Limb (tissue), 2 donors: ENCODE measurements around the gene CFAP157.
A peak's percentile ranks its signal among the peaks of the same experiment; 100 is the strongest.

Source experiments
- DNase-seq, 2 donors: peaks; one replicate each; pipeline ENCODE4 v3.0.0-alpha.2; 2016; ENCODE audit errors: extremely low spot score in 2 of 2

The CFAP157 gene

GRCh38 chr9:127715470-127716337 lies 8.9 kb downstream of the CFAP157 start, which contains the start of the genes PTRH1 and TTC16:
Gene PTRH1, minus strand, starts transcription at chr9:127715663. Its CDS starts 24 bp downstream, at chr9:127715639.
Gene TTC16, plus strand, starts transcription at chr9:127716079. Its CDS starts 67 bp downstream, at chr9:127716146.
- peak; percentile 96 to 98 for DNase-seq

GRCh38 chr9:127716412-127716811 lies 9.6 kb downstream of the CFAP157 start:
- no peak for DNase-seq

GRCh38 chr9:127717766-127718165 lies 11.0 kb downstream of the CFAP157 start:
- DNase-seq, result no peak

GRCh38 chr9:127720031-127720864 lies 13.5 kb downstream of the CFAP157 start:
- DNase-seq, result no peak

GRCh38 chr9:127720865-127721227 lies 14.1 kb downstream of the CFAP157 start:
- DNase-seq, result no peak

GRCh38 chr9:127721391-127721821 lies 14.6 kb downstream of the CFAP157 start:
- DNase-seq, result no peak

- DNase-seq, result no peak
These were observed 15.4 kb downstream of the CFAP157 start for GRCh38 chr9:127722055-127722745.

GRCh38 chr9:127723013-127723412 lies 16.2 kb downstream of the CFAP157 start:
- no peak for DNase-seq

- DNase-seq, result no peak
These were observed 16.7 kb downstream of the CFAP157 start for GRCh38 chr9:127723444-127723843.

- no peak for DNase-seq
These were observed 17.2 kb downstream of the CFAP157 start for GRCh38 chr9:127724012-127724411.

- no peak for DNase-seq
These were observed 20.1 kb downstream of the CFAP157 start for GRCh38 chr9:127726871-127727270.

- no peak for DNase-seq
These were observed 22.0 kb downstream of the CFAP157 start for GRCh38 chr9:127728808-127729207.

- no peak for DNase-seq
These were observed 22.9 kb downstream of the CFAP157 start for GRCh38 chr9:127729522-127730256.

GRCh38 chr9:127730262-127730661 lies 23.5 kb downstream of the CFAP157 start:
- no peak for DNase-seq

- no peak for DNase-seq
These were observed 24.1 kb downstream of the CFAP157 start for GRCh38 chr9:127730799-127731410.

- DNase-seq, result no peak
These were observed 25.1 kb downstream of the CFAP157 start for GRCh38 chr9:127731938-127732337.

- DNase-seq, result no peak
These were observed 25.7 kb downstream of the CFAP157 start for GRCh38 chr9:127732444-127732843.

GRCh38 chr9:127733614-127734013 lies 26.8 kb downstream of the CFAP157 start:
- DNase-seq, result no peak

- DNase-seq, result no peak
These were observed 27.5 kb downstream of the CFAP157 start for GRCh38 chr9:127734247-127734746.
